Coronary artery (tissue), 2 donors: Measurements from ENCODE around the gene RFC3.

Experiments
- DNase-seq: peaks from one replicate; pipeline ENCODE4 v3.0.0-alpha.2; 2017; ENCODE audit warnings: low spot score
- H3K27ac ChIP-seq, 2 donors: fragments of 200-600 bp; sonication (generic); one replicate each; pipeline ENCODE4 v1.5.1; 2016 to 2019
- H3K4me3 ChIP-seq: fragments of 200-600 bp; sonication (generic); 2 replicates; pipeline ENCODE4 v1.5.1; 2016; ENCODE audit warnings: mild to moderate bottlenecking, moderate library complexity
- TF ChIP-seq, protein P1 (sequence below): fragments of 200-600 bp; sonication (generic); IDR thresholded peaks from one replicate; pipeline ENCODE4 v1.5.1; 2019; ENCODE audit warnings: antibody characterized with exemption

The RFC3 gene

GRCh38 chr13:33838647-33839046 lies 20.7 kb downstream of the RFC3 start:
- TF ChIP-seq, protein P1, sequence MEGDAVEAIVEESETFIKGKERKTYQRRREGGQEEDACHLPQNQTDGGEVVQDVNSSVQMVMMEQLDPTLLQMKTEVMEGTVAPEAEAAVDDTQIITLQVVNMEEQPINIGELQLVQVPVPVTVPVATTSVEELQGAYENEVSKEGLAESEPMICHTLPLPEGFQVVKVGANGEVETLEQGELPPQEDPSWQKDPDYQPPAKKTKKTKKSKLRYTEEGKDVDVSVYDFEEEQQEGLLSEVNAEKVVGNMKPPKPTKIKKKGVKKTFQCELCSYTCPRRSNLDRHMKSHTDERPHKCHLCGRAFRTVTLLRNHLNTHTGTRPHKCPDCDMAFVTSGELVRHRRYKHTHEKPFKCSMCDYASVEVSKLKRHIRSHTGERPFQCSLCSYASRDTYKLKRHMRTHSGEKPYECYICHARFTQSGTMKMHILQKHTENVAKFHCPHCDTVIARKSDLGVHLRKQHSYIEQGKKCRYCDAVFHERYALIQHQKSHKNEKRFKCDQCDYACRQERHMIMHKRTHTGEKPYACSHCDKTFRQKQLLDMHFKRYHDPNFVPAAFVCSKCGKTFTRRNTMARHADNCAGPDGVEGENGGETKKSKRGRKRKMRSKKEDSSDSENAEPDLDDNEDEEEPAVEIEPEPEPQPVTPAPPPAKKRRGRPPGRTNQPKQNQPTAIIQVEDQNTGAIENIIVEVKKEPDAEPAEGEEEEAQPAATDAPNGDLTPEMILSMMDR = no peak
- Histone ChIP-seq H3K27ac (no peak overlapping the region), H3K4me3 (no peak overlapping the region)
- no peak for DNase-seq

- DNase-seq = no peak
- TF ChIP-seq, protein P1 = no peak
- no peak overlapping the region for H3K27ac ChIP-seq
Observed at GRCh38 chr13:33840402-33840801, 22.5 kb downstream of the RFC3 start.

GRCh38 chr13:33842207-33842606 lies 24.3 kb downstream of the RFC3 start:
- Histone ChIP-seq H3K4me3 (no peak overlapping the region), H3K27ac (no peak overlapping the region)
- no peak for DNase-seq
- TF ChIP-seq, protein P1 = no peak

More at GRCh38 chr13:33840402-33840801, 22.5 kb downstream of the RFC3 start:
- H3K4me3 ChIP-seq = no peak overlapping the region

GRCh38 chr13:33842986-33843385 lies 25.0 kb downstream of the RFC3 start:
- DNase-seq = no peak
- TF ChIP-seq, protein P1 = no peak
- Histone ChIP-seq H3K27ac (no peak overlapping the region), H3K4me3 (no peak overlapping the region)

GRCh38 chr13:33845572-33846302 lies 27.8 kb downstream of the RFC3 start:
- H3K27ac ChIP-seq = no peak overlapping the region
- no peak overlapping the region for H3K4me3 ChIP-seq
- TF ChIP-seq, protein P1 = no peak
- DNase-seq = no peak

DNA sequence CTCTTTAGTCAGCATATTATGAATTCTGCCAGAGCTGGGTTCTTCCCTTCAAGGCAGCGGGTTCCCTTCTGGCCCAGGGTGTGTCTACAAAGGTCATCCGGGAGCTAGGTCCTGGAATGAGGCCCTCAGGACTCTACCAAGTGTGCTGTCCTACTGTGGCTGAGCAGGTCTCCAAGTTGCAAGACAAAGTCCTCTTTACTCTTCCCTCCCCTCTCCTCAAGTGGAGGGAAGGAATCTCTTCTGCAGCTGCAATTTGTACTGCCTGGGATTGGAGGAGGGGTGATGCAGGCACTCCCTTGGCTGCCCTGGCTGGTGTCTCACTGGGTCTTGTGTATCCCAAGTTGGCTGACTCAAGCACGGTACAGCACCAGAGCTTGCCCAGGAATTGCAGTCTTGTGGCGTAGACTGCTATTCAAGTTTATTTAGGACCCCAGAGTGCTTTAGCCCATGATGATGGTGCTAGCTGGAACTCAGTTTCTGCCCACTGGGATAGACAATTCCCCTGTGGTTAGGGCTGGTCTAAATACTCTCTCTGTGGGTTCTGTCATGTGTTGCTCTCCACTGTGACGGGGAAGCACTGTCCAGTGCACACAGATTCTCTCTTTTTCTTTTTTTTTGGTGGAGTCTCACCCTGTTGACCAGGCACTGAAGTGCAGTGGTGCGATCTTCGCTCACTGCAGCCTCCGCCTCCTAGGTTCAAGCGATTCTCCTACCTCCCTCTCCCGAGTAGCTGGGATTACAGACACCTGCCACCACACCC lies 28.5 kb downstream of the RFC3 start:
- TF ChIP-seq, protein P1 = no peak
- Histone ChIP-seq H3K27ac (no peak overlapping the region), H3K4me3 (no peak overlapping the region)
- DNase-seq = no peak

GRCh38 chr13:33849211-33849610 lies 31.3 kb downstream of the RFC3 start:
- no peak overlapping the region for H3K27ac ChIP-seq
- H3K4me3 ChIP-seq = no peak overlapping the region
- no peak for DNase-seq
- TF ChIP-seq, protein P1 = no peak
